ENCODE results near the gene MCFD2.

- TF ChIP-seq, protein P1, sequence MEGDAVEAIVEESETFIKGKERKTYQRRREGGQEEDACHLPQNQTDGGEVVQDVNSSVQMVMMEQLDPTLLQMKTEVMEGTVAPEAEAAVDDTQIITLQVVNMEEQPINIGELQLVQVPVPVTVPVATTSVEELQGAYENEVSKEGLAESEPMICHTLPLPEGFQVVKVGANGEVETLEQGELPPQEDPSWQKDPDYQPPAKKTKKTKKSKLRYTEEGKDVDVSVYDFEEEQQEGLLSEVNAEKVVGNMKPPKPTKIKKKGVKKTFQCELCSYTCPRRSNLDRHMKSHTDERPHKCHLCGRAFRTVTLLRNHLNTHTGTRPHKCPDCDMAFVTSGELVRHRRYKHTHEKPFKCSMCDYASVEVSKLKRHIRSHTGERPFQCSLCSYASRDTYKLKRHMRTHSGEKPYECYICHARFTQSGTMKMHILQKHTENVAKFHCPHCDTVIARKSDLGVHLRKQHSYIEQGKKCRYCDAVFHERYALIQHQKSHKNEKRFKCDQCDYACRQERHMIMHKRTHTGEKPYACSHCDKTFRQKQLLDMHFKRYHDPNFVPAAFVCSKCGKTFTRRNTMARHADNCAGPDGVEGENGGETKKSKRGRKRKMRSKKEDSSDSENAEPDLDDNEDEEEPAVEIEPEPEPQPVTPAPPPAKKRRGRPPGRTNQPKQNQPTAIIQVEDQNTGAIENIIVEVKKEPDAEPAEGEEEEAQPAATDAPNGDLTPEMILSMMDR (IDR thresholded peaks at IDR 0.05) = no peak
- TF ChIP-seq POLR2A (IDR thresholded peaks at IDR 0.05) = no peak
Observed at GRCh38 chr2:46869621-46870020, 46.0 kb downstream of the MCFD2 start.
